Measurements from ENCODE around the gene BAG3.

BAG3 gene

GRCh38 chr10:119688033-119688508, 36.9 kb downstream of the BAG3 start:
- no peak for TF ChIP-seq CTCF (IDR thresholded peaks at IDR 0.05)
- H3K4me3 ChIP-seq = no peak overlapping the region
- no peak for DNase-seq
- intact Hi-C loops (cut with DNase I; ENCODE audit: low total_unique reads) = loop anchor here (10.0 kb wide), 1 partner anchor 167 kb away; no protein-coding TSS in a partner anchor
- no peaks in the 10 kb centered on the region for H3K27me3 ChIP-seq
- no peaks in the 10 kb centered on the region for H3K36me3 ChIP-seq
- no peak overlapping the region for H3K27ac ChIP-seq
- no peaks in the 10 kb centered on the region for H3K9me3 ChIP-seq
- peaks cover 0 to 9% (median 4%) of the 10 kb centered on the region in 4 donors for H3K4me1 ChIP-seq

- H3K9me3 ChIP-seq = no peaks in the 10 kb centered on the region
- peaks cover 0 to 9% (median 4%) of the 10 kb centered on the region in 4 donors for H3K4me1 ChIP-seq
- TF ChIP-seq CTCF (IDR thresholded peaks at IDR 0.05) = no peak
- H3K27ac ChIP-seq = no peak overlapping the region
- intact Hi-C loops (cut with DNase I; ENCODE audit: low total_unique reads) = loop anchor here (10.0 kb wide), 1 partner anchor 166 kb away; no protein-coding TSS in a partner anchor
- no peak overlapping the region for H3K4me3 ChIP-seq
- no peaks in the 10 kb centered on the region for H3K27me3 ChIP-seq
- no peaks in the 10 kb centered on the region for H3K36me3 ChIP-seq
- DNase-seq = no peak
Measured at GRCh38 chr10:119689016-119689580, 37.9 kb downstream of the BAG3 start.

- H3K27me3 ChIP-seq = peaks cover 0 to 6% of the 10 kb centered on the region in 2 donors
- peak in 1 of 2 donors; percentile 5 for DNase-seq
- peaks cover 0 to 8% (median 4%) of the 10 kb centered on the region in 4 donors for H3K4me1 ChIP-seq
- H3K27ac ChIP-seq = no peak overlapping the region
- intact Hi-C loops (cut with DNase I; ENCODE audit: low total_unique reads) = no loop called here
- H3K9me3 ChIP-seq = no peaks in the 10 kb centered on the region
- no peak overlapping the region for H3K4me3 ChIP-seq
- TF ChIP-seq CTCF (IDR thresholded peaks at IDR 0.05) = no peak
- no peaks in the 10 kb centered on the region for H3K36me3 ChIP-seq
Measured at GRCh38 chr10:119691726-119692125, 40.5 kb downstream of the BAG3 start.

GRCh38 chr10:119693262-119693957, 42.2 kb downstream of the BAG3 start:
- no peak overlapping the region for H3K27ac ChIP-seq
- intact Hi-C loops (cut with DNase I; ENCODE audit: low total_unique reads) = no loop called here
- H3K4me3 ChIP-seq = no peak overlapping the region
- no peaks in the 10 kb centered on the region for H3K9me3 ChIP-seq
- TF ChIP-seq CTCF (IDR thresholded peaks at IDR 0.05) = no peak
- no peaks in the 10 kb centered on the region for H3K36me3 ChIP-seq
- peaks cover 0 to 6% of the 10 kb centered on the region in 2 donors for H3K27me3 ChIP-seq
- DNase-seq = peak in 1 of 2 donors; percentile 21
- peaks cover 0 to 5% (median 0%) of the 10 kb centered on the region in 4 donors for H3K4me1 ChIP-seq

GRCh38 chr10:119694608-119695007, 43.4 kb downstream of the BAG3 start:
- H3K4me1 ChIP-seq = peaks cover 0 to 5% (median 0%) of the 10 kb centered on the region in 4 donors
- peak in 1 of 2 donors; percentile 50 for DNase-seq
- no peaks in the 10 kb centered on the region for H3K36me3 ChIP-seq
- H3K9me3 ChIP-seq = no peaks in the 10 kb centered on the region
- no peak for TF ChIP-seq CTCF (IDR thresholded peaks at IDR 0.05)
- H3K4me3 ChIP-seq = no peak overlapping the region
- H3K27me3 ChIP-seq = peaks cover 0 to 6% of the 10 kb centered on the region in 2 donors
- no peak overlapping the region for H3K27ac ChIP-seq
- intact Hi-C loops (cut with DNase I; ENCODE audit: low total_unique reads) = no loop called here
